ENCODE results near the gene POP5. TPM values are rescaled to one million over a fixed set of nuclear protein-coding genes. Genes with fewer than 3 reads are reported as not detected.
A peak's percentile ranks its signal among the peaks of the same experiment; 100 is the strongest.
"Not testable (repeated sequence)": the region's sequence is repeated elsewhere in the genome, so short reads cannot be mapped to it uniquely, and the experiment has no call there.

The POP5 gene
- total RNA-seq, 1 experiment from 2014 or later = 29.9 TPM

DNA sequence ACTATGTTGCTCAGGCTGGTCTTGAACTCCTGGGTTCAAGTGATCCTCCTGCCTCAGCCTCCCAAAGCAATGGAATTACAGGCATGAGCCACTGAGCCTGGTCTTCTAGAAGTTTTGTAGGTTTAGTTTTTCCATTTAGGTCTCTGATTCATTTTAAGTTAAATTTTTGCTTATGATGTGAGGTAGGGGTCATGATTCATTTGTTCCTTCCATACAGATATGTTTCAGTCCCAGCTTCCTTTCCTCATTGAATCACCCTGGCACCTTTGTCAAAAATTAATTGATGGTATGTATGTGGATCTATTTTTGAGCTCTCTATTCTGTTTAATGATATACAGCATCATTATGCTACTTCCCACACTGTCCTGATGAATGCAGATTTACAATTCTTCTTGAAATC, 33.6 kb upstream of the POP5 start:
- Mint-ChIP-seq H3K4me1 (ENCODE audit: insufficient read depth, unreplicated experiment) (no peaks in the 10 kb centered on the region), H3K4me3 (ENCODE audit: unreplicated experiment) (no peak overlapping the region), H3K27ac (ENCODE audit: low read depth, unreplicated experiment) (no peak overlapping the region), H3K27me3 (ENCODE audit: insufficient read depth, unreplicated experiment) (peaks cover 33% of the 10 kb centered on the region), H3K9me3 (ENCODE audit: unreplicated experiment) (no peaks in the 10 kb centered on the region), H3K36me3 (ENCODE audit: insufficient read depth, unreplicated experiment) (no peaks in the 10 kb centered on the region)
- DNase-seq (ENCODE audit: unreplicated experiment) = no peak
- BruUV-seq (replicated peaks) = no TSS peak
- TF ChIP-seq, protein P1, sequence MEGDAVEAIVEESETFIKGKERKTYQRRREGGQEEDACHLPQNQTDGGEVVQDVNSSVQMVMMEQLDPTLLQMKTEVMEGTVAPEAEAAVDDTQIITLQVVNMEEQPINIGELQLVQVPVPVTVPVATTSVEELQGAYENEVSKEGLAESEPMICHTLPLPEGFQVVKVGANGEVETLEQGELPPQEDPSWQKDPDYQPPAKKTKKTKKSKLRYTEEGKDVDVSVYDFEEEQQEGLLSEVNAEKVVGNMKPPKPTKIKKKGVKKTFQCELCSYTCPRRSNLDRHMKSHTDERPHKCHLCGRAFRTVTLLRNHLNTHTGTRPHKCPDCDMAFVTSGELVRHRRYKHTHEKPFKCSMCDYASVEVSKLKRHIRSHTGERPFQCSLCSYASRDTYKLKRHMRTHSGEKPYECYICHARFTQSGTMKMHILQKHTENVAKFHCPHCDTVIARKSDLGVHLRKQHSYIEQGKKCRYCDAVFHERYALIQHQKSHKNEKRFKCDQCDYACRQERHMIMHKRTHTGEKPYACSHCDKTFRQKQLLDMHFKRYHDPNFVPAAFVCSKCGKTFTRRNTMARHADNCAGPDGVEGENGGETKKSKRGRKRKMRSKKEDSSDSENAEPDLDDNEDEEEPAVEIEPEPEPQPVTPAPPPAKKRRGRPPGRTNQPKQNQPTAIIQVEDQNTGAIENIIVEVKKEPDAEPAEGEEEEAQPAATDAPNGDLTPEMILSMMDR (IDR thresholded peaks at IDR 0.05; ENCODE audit: unreplicated experiment) = no peak
- CTCF ChIA-PET = interaction anchor here (0.6 to 1.1 kb wide), 2 partner anchors 32 to 637 kb away, joined by 3 to 5 read pairs; no protein-coding TSS in a partner anchor
- POLR2A ChIA-PET = interaction anchor here (1.2 kb wide), 1 partner anchor 12 kb away, joined by 3 read pairs; no protein-coding TSS in a partner anchor
- intact Hi-C loops (cut with micrococcal nuclease) = no loop called here

DNA sequence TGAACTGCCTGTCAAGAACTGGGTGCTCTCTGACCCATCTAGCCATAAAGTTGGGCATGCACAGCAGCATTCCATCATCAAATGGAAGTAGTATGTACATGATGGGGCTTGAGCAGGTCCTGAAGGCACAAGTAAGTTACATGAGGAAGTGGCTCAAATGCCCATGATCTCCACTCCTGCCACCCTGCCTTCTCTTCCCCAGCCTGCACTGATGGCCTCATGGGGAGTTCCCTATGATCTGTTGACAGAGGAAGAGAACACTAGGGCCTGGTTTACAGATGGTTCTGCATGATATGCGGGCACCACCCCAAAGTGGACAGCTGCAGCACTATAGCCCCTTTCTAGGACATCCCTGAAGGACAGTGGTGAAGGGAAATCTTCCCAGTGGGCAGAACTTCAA, 30.3 kb upstream of the POP5 start:
- H3K9me3 Mint-ChIP-seq (ENCODE audit: unreplicated experiment); BruUV-seq (replicated peaks); intact Hi-C loops (cut with micrococcal nuclease); POLR2A ChIA-PET; H3K36me3 Mint-ChIP-seq (ENCODE audit: insufficient read depth, unreplicated experiment); H3K4me3 Mint-ChIP-seq (ENCODE audit: unreplicated experiment); H3K4me1 Mint-ChIP-seq (ENCODE audit: insufficient read depth, unreplicated experiment); DNase-seq (ENCODE audit: unreplicated experiment); H3K27ac Mint-ChIP-seq (ENCODE audit: low read depth, unreplicated experiment); CTCF ChIA-PET: not testable (repeated sequence)
- H3K27me3 Mint-ChIP-seq (ENCODE audit: insufficient read depth, unreplicated experiment) = peaks cover 25% of the 10 kb centered on the region

DNA sequence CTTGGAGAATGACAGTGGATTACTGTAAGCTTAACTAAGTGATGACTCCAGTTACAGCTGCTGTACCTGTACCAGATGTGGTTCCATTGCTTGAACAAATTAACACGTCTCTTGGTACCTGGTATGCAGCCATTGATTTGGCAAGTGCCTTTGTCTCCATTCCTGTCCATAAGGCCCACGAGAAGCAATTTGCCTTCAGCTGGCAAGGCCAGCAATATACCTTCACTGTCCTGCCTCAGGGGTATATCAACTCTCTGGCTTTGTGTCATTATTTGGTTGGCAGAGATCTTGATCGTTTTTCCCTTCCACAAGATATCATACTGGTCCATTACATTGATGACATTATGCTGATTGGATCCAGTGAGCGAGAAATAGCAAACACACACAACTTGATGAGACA, 29.4 kb upstream of the POP5 start:
- Mint-ChIP-seq H3K4me3 (ENCODE audit: unreplicated experiment) (no peak overlapping the region), H3K36me3 (ENCODE audit: insufficient read depth, unreplicated experiment) (no peaks in the 10 kb centered on the region), H3K9me3 (ENCODE audit: unreplicated experiment) (no peaks in the 10 kb centered on the region), H3K27ac (ENCODE audit: low read depth, unreplicated experiment) (no peak overlapping the region), H3K4me1 (ENCODE audit: insufficient read depth, unreplicated experiment) (no peaks in the 10 kb centered on the region), H3K27me3 (ENCODE audit: insufficient read depth, unreplicated experiment) (peaks cover 25% of the 10 kb centered on the region)
- TF ChIP-seq, protein P1 (IDR thresholded peaks at IDR 0.05; ENCODE audit: unreplicated experiment) = no peak
- ChIA-PET CTCF (interaction anchor here (0.6 to 1.4 kb wide), 2 partner anchors 36 to 362 kb away, joined by 4 to 6 read pairs; no protein-coding TSS in a partner anchor), POLR2A (interaction anchor here (1.0 kb wide), 1 partner anchor 11 kb away, joined by 3 read pairs; no protein-coding TSS in a partner anchor)
- BruUV-seq (replicated peaks) = no TSS peak
- DNase-seq (ENCODE audit: unreplicated experiment) = no peak
- intact Hi-C loops (cut with micrococcal nuclease) = no loop called here

DNA sequence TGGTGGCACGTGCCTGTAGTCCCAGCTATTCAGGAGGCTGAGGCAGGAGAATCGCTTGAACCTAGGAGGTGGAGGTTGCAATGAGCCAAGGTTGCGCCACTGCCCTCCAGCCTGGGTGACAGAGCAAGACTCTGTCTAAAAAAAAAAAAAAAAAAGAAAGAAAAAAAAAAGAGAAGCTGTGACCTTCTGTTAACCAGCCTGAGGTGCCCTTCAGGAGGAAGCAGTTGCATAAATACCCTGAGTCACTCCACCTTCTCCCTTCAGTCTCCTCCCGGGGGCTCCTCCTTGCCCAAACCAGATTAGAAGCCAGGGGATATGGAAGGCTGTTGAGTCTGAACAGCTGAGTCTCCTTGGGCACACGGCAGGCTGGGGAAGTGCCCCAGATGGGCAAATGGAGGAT, 21.2 kb upstream of the POP5 start:
- H3K36me3 Mint-ChIP-seq (ENCODE audit: insufficient read depth, unreplicated experiment); H3K9me3 Mint-ChIP-seq (ENCODE audit: unreplicated experiment); intact Hi-C loops (cut with micrococcal nuclease); H3K27ac Mint-ChIP-seq (ENCODE audit: low read depth, unreplicated experiment); BruUV-seq (replicated peaks); H3K27me3 Mint-ChIP-seq (ENCODE audit: insufficient read depth, unreplicated experiment); H3K4me3 Mint-ChIP-seq (ENCODE audit: unreplicated experiment); H3K4me1 Mint-ChIP-seq (ENCODE audit: insufficient read depth, unreplicated experiment): not testable (repeated sequence)
- ChIA-PET CTCF (interaction anchor here (0.5 to 2.9 kb wide), 5 partner anchors 20 to 284 kb away, joined by 3 to 13 read pairs (median 4); no protein-coding TSS in a partner anchor), POLR2A (interaction anchor here (0.6 to 1.7 kb wide), 2 partner anchors 21 to 84 kb away, joined by 3 to 6 read pairs; partner anchors contain the start of genes MLEC and POP5)
- peak; percentile 59 for DNase-seq (ENCODE audit: unreplicated experiment)

DNA sequence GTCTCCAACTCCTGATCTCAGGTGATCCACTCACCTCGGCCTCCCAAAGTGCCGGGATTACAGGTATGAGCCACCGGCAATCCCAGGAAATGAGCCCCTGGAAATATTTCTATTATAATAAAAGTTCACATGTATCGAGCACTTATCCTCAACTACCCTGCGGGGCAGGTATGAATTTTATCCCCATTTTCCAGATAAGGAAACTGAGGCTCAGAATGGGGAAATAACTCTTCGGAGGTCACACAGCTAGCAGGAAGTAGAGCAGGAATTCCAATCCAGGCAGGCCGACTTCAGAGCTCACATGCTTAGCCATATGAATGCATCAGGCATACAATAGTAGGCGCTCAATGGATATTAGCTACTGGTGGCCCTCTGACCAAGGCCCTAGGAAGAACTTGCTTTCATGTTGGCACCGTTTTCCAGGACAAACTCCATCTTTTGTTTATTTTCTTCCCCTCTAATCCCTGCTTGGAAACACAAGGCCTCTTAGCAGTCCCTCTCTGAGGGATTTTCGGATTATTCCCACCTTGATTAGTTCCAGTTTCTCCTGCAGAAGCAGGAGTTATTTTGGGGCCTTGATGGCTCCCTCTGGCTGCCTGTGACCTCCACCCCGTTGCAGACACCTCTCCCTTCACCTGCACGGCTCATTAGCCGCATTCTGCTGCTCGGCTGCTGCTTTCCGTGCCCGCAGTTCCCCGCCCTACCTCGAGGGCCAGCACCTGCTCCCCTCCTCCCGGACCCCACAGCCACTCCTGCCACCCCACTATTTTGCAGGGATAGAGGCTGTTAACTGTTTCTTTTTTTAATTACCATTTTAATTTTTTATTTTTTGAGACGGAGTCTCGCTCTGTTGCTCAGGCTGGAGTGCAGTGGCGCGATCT, 18.7 kb upstream of the POP5 start:
- intact Hi-C loops (cut with micrococcal nuclease) = loop anchor here (5.0 kb wide), 1 partner anchor 37 kb away; no protein-coding TSS in a partner anchor

More for the DNA sequence above, 18.7 kb upstream of the POP5 start:
- no TSS peak for BruUV-seq (replicated peaks)
- Mint-ChIP-seq H3K27me3 (ENCODE audit: insufficient read depth, unreplicated experiment) (peaks cover 11% of the 10 kb centered on the region), H3K4me1 (ENCODE audit: insufficient read depth, unreplicated experiment) (no peaks in the 10 kb centered on the region), H3K4me3 (ENCODE audit: unreplicated experiment) (no peak overlapping the region), H3K9me3 (ENCODE audit: unreplicated experiment) (no peaks in the 10 kb centered on the region), H3K36me3 (ENCODE audit: insufficient read depth, unreplicated experiment) (no peaks in the 10 kb centered on the region), H3K27ac (ENCODE audit: low read depth, unreplicated experiment) (peak overlapping the region; percentile 54)
- no peak for DNase-seq (ENCODE audit: unreplicated experiment)
- CTCF ChIA-PET = interaction anchor here (0.5 to 1.2 kb wide), 2 partner anchors 47 to 51 kb away, joined by 3 to 4 read pairs; no protein-coding TSS in a partner anchor
- POLR2A ChIA-PET = interaction anchor here (0.9 kb wide), 1 partner anchor 10 kb away, joined by 3 read pairs; no protein-coding TSS in a partner anchor
- TF ChIP-seq, protein P1 (IDR thresholded peaks at IDR 0.05; ENCODE audit: unreplicated experiment) = no peak

All from MCF 10A (cell line).